ENCODE measurements around the gene DCLK2.

DCLK2 gene

DNA sequence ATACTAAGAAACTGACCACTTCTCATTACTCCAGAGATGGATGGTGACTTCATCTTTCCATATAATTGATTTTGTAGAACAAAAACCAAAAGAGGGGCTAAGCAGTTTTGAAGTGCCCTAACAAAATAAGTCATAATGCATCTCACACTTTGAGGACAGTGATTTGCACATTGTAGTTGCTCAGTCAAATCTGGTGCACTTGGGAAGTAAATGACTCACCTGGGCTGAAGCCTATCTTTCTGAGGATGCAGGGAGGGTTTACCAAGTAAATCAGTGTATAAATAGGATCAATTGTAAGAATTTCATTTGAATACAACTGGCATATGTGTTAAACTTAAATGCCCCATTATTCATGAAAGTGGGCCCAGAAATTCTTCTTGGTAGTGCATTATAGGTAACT lies 134.2 kb downstream of the DCLK2 start:
- DNase-seq: no peak

DNA sequence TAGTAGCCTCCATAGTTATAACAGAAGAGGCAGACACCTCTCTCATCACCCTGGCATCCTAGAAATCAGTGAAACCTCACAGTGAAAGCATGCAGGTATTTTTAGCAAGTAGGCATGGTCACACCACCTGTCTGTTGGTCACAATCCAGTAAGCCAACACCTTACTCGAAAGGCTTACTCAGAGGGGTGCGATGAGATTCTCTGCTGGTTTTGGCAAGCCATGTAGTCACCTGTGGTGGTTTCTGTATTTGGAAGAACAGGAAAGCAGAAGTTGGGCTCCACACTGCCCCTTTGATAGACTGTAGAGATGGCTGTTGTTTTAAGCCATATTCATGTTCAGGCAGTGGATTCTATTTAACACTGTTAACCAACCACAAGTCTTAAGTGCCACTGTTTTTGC lies 134.7 kb downstream of the DCLK2 start:
- no peak for DNase-seq

- no peak for DNase-seq
Measured at GRCh38 chr4:150215601-150216000, 137.4 kb downstream of the DCLK2 start.

- DNase-seq: no peak
Measured at GRCh38 chr4:150216726-150217125, 138.5 kb downstream of the DCLK2 start.

DNA sequence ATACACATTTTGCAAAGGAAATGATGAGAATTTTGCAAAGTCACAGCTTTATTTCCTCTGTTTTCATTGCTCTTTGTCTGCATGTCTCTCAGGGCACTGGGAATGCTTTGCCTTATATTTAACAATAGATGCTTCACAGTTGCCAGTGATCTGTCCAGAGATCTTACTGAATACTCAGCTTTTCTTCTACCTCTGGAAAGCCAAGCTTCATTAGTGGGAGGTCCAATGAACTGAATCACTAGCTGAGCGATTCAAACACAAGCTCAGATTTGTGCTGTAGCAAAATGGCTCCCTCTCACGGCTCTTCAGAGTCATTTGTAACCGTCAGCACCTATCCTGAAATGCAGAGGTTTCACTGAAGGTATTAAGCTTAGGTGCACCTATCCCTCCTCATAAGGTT lies 138.9 kb downstream of the DCLK2 start:
- no peak for DNase-seq

DNA sequence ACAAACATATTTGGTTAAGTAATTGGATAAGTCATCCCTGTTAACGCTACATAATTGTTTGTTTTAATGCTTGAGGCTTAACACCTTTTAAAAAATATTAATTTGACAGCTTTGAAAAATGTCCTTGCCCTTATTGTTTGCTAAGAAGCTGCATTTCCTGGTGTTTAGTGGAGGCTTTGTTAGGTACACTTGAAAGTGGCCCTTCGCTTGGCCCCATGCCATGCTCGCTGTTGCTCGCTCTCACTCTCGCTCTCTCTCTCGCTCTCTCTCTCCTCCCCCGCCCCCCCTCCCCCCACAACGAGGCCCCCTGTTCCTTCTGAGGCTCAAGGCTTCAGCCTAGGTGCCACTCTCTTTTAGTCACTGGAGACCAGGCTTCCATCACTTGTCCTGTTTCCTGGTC lies 139.6 kb downstream of the DCLK2 start:
- no peak for DNase-seq

DNA sequence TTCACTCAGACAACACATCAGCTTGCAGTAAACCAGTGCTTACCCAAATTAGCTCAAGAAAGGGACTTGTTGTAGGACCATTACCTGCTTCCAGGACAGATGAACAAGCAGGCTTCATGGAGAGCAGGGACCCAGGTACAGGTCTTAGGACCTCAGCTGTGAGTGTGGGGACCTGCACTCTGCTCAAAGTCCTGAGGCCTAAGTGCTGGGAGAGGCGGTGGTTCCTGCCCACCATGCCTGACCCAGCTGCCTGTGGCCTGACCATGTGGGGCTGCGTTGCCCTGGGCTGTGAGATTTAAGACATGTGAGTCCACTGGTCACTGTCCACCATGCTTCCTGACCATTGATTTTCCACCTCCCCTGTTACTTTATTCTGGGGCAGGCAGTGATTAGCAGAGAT lies 140.2 kb downstream of the DCLK2 start:
- DNase-seq: no peak

- no peak for DNase-seq
Measured at GRCh38 chr4:150219841-150220240, 141.6 kb downstream of the DCLK2 start.

DNA sequence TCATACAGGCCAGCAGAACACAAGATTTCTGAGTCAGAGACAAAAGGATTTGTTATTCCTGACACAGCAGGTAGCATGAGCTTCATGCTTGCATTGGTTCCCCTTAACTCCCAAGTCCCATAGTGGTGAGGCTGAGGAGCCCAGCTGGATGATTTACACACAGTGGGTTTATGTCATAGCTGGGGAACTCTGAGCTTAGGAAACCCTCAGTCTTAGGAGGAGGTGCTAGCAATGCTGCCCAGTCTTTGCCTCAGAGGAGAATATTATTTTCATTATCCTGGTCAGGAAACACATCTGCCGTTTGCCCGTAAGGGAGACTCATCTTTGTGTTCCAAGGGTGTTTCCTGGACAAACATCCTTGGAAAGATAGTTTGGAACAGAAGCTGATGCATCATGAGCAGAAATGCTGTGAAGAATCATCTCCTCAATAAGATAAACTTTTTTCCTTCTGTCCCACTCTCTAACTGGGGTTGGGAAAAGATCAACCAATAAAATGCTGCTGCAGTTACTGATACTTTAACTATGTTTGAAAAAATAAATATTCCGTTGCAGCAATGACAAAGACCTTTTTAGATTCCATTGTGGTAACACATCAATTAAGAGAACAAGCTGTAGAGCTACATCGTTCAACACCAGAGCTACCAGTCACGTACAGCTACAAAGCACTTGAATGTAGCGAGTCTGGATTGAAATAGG lies 146.8 kb downstream of the DCLK2 start:
- DNase-seq: no peak

GRCh38 chr4:150229520-150229919 lies 151.3 kb downstream of the DCLK2 start:
- no peak for DNase-seq

DNA sequence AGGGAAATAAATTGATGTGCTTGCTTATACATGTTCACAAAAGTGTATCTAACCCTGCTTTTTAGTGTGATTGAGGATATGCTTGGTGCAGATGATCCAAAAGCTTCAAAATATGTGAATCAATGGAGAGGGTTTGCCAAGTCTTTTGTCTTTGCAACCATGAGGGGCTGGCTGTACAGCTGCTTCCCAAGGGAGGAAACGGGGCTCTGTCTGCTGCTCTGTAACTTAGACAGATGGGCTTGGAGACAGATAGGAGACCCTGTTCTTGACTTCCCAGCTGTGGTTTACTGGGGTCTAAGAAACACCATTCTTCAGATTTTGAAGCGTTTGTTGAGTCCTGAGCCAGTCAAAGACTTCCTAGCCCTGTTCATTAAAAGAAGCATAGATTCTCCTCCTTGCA lies 152.3 kb downstream of the DCLK2 start:
- DNase-seq: no peak

GRCh38 chr4:150231107-150231770 lies 153.0 kb downstream of the DCLK2 start:
- no peak for DNase-seq

DNA sequence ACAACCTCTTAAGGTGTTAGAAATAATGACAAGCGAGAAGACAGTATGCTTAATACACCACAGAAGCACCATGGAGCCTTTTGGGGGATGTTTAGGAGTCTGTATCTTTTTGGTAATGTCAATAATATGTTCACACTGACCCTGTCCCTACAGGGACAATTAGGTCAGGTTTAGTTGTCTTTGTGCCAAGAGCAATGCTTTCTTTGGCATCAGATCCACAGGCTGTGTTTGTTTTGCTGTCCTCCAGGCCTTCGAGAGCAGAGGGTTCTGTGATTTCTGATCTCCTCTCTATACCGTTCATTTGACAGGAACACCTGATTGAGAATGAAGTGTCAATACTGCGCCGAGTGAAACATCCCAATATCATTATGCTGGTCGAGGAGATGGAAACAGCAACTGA lies 153.8 kb downstream of the DCLK2 start:
- DNase-seq: no peak

DNA sequence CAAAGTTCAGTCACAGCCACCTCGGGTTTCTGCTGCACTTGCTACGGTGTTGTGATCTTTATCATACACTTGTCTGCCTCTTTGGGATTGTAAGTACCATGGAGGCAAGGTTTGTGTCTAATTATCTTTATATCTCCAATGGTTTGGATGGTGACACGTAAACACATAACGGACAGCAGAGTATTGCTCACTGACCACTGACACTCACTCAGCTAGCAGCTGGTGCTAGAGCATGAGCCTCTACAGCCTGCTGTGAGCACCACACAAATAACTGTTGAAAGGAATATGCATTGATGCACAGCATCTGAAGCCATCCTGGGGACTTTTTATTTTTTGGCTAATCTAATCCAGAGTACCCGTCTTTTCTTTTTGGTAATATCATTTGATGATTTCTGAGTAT lies 156.0 kb downstream of the DCLK2 start:
- DNase-seq: no peak

GRCh38 chr4:150235317-150235716 lies 157.1 kb downstream of the DCLK2 start:
- DNase-seq: no peak

DNA sequence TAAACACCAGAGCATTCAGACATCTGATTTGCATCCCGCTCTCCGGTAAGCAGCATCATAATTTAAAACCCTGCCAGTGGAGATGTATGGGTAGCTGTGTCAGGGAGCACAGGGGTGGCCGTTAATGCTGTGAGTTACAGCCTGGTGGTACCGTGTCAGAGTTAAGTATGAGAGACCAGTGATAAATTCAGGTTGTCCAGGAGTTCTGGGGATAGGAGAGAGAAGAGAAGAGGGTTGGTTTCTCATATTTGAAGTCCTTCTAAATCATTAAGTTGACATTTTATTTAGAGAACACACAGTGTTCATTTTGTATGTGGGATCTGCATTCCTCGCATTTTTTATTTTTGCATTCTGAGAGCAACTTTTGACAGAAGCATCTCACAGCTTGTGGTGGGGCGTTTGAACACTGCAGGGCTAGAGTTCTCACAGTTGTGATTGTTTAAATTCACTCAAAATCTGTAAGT lies 157.6 kb downstream of the DCLK2 start:
- no peak for DNase-seq

DNA sequence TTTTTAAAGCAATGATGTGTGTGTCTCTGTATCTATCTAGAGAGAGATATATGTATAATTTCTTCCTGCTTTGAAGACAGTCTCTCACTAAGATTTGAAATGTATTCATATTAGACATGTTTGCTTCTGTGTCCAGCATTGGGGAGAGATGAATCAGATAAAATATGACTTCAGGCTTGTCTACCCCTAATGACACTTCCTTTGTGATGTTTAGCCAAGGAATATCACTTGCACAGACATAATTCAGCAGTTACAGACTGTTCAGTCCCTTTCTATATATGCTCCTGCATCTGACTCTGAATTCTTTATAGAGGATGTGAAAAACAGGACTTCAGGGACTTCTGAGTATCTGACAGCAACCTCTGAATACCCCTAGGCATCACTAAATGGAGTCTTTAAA lies 158.4 kb downstream of the DCLK2 start:
- no peak for DNase-seq

DNA sequence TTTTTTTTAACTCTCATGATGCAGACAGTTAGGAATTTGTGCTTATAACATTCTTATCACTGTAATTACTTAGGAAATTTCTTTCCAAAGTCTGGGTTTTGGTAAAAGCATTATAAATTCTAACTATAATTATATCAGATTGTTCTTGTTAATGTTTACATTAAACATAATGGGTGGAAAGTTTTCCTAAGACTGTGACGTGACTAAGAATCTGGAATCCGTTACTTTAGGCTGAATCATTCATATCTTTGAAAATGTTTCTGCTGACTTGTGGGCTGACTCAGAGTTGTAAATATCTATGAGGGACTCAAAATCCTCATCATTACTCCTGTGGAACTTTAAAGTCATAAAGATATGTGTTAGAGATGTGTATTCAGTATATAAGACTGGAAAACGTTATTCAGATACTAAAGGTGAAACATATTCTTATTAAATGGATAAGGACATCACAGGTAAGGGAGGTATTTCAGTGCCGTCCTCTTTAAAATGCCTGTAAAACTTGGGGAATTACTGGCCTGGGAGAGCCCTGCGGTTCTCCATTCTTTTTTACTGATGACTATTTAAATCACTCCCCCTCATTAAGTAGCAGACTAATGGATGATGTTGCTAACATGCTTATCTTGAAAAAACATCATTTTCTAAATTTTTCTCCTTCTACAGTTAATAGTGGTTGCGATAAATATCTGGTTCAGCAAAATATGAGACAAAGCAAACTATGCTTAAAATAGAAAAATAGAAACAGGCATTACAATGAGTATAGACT lies 159.0 kb downstream of the DCLK2 start:
- DNase-seq: no peak

DNA sequence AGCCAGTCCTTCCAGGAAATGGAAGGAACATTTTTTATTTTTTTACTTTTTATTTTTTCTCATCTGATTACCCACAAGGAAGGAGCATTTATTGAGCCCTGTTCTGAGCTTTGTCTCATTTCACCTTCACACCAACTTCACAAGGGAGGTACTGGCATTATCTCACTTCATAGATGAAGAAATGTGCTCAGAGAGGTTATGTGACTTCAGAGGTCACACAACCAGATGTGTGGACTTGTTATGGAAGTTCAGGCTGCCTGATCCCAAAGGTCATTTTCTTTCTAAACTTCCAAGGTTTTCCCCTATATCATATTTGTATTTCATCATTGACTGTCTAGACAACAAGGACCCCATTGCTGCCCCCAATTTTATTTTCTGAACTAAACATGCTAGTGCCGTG lies 160.3 kb downstream of the DCLK2 start:
- no peak for DNase-seq

GRCh38 chr4:150240011-150240410 lies 161.8 kb downstream of the DCLK2 start:
- DNase-seq: no peak

DNA sequence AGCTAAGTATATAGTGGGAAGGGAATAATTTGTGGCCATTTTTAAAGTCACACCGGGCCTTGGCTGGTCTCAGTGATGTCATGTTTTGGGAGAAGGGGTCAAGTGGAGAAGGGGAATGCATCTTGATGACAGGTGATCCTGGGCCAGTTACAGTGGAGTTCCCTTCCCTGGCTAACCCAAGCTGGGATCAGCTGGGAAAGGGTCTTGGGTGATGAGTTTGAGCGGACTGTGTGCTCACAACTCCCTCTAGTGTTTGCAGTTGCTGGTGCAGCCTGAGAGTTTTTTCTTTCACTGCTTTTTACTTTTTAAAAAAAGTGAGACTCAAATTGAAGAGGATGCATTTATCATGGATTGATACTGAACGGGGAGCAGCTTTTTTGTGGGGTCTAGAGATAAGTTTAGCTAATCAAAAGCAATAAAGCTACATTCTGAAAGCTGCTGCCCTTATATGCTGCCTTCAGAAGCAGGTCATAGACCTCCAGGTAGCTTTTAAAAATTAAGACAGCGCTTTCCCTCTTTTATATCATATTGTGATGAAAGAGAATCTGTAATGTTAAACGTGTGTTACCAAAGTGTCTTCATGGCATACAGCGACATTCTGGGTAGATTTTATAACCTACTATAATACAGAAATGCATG lies 164.7 kb downstream of the DCLK2 start:
- DNase-seq: no peak

- no peak for DNase-seq
Measured at GRCh38 chr4:150243932-150244331, 165.7 kb downstream of the DCLK2 start.

- no peak for DNase-seq
Measured at GRCh38 chr4:150244600-150244999, 166.4 kb downstream of the DCLK2 start.

GRCh38 chr4:150247184-150247583 lies 168.9 kb downstream of the DCLK2 start:
- no peak for DNase-seq
